ENCODE data around the gene SIRT2.
"Not testable (repeated sequence)": the region's sequence is repeated elsewhere in the genome, so short reads cannot be mapped to it uniquely, and the experiment has no call there.

Gene SIRT2

GRCh38 chr19:38944981-38945506 lies 45.6 kb upstream of the SIRT2 start:
- Histone ChIP-seq H3K79me2 (ENCODE audit: insufficient read depth, low read length) (no peaks in the 10 kb centered on the region), H3K9ac (ENCODE audit: low read length) (no peak overlapping the region), H2AFZ (ENCODE audit: low read depth, low read length, severe bottlenecking) (no peak overlapping the region), H3K36me3 (ENCODE audit: low read length) (no peaks in the 10 kb centered on the region), H3K9me2 (replicated peaks; ENCODE audit: insufficient read depth, low read length) (no peaks in the 10 kb centered on the region), H3F3A (ENCODE audit: insufficient read depth) (no peaks in the 10 kb centered on the region), H3K27ac (ENCODE audit: low read depth, low read length) (no peak overlapping the region), H3K4me3 (ENCODE audit: insufficient read depth, low read length, poor library complexity, severe bottlenecking) (no peak overlapping the region), H3K4me2 (ENCODE audit: low read depth, low read length, poor library complexity, severe bottlenecking) (no peak overlapping the region), H3K27me3 (ENCODE audit: low read length) (no peaks in the 10 kb centered on the region), H3K9me3 (ENCODE audit: insufficient read depth, low read length) (no peaks in the 10 kb centered on the region), H4K20me1 (ENCODE audit: low read depth, low read length) (no peaks in the 10 kb centered on the region)
- TF ChIP-seq EZH2phosphoT487 (conservative IDR thresholded peaks at IDR 0.05; ENCODE audit: low read length) (no peak), CTCF (IDR thresholded peaks at IDR 0.05; ENCODE audit: insufficient read depth, low read length, poor library complexity, severe bottlenecking) (no peak)

- no peaks in the 10 kb centered on the region for H3F3A ChIP-seq (ENCODE audit: insufficient read depth)
- no peak overlapping the region for H3K27ac ChIP-seq (ENCODE audit: low read depth, low read length)
- no peak overlapping the region for H3K4me3 ChIP-seq (ENCODE audit: insufficient read depth, low read length, poor library complexity, severe bottlenecking)
- no peaks in the 10 kb centered on the region for H3K9me3 ChIP-seq (ENCODE audit: insufficient read depth, low read length)
- H3K4me2 ChIP-seq (ENCODE audit: low read depth, low read length, poor library complexity, severe bottlenecking) = no peak overlapping the region
- no peaks in the 10 kb centered on the region for H3K9me2 ChIP-seq (replicated peaks; ENCODE audit: insufficient read depth, low read length)
- no peaks in the 10 kb centered on the region for H3K36me3 ChIP-seq (ENCODE audit: low read length)
- no peaks in the 10 kb centered on the region for H3K79me2 ChIP-seq (ENCODE audit: insufficient read depth, low read length)
- no peak overlapping the region for H3K9ac ChIP-seq (ENCODE audit: low read length)
- H4K20me1 ChIP-seq (ENCODE audit: low read depth, low read length) = no peaks in the 10 kb centered on the region
- H2AFZ ChIP-seq (ENCODE audit: low read depth, low read length, severe bottlenecking) = no peak overlapping the region
- no peaks in the 10 kb centered on the region for H3K27me3 ChIP-seq (ENCODE audit: low read length)
- TF ChIP-seq CTCF (IDR thresholded peaks at IDR 0.05; ENCODE audit: insufficient read depth, low read length, poor library complexity, severe bottlenecking) = no peak
- TF ChIP-seq EZH2phosphoT487 (conservative IDR thresholded peaks at IDR 0.05; ENCODE audit: low read length) = no peak
Measured at GRCh38 chr19:38942471-38943181, 43.2 kb upstream of the SIRT2 start.

GRCh38 chr19:38941979-38942378 lies 42.6 kb upstream of the SIRT2 start:
- H3K27ac ChIP-seq (ENCODE audit: low read depth, low read length) = no peak overlapping the region
- H3K79me2 ChIP-seq (ENCODE audit: insufficient read depth, low read length) = no peaks in the 10 kb centered on the region
- H3K4me3 ChIP-seq (ENCODE audit: insufficient read depth, low read length, poor library complexity, severe bottlenecking) = no peak overlapping the region
- H4K20me1 ChIP-seq (ENCODE audit: low read depth, low read length) = no peaks in the 10 kb centered on the region
- no peaks in the 10 kb centered on the region for H3K27me3 ChIP-seq (ENCODE audit: low read length)
- H3K9me3 ChIP-seq (ENCODE audit: insufficient read depth, low read length) = no peaks in the 10 kb centered on the region
- H3K4me2 ChIP-seq (ENCODE audit: low read depth, low read length, poor library complexity, severe bottlenecking) = no peak overlapping the region
- H2AFZ ChIP-seq (ENCODE audit: low read depth, low read length, severe bottlenecking) = no peak overlapping the region
- H3K9me2 ChIP-seq (replicated peaks; ENCODE audit: insufficient read depth, low read length) = no peaks in the 10 kb centered on the region
- no peaks in the 10 kb centered on the region for H3F3A ChIP-seq (ENCODE audit: insufficient read depth)
- no peak overlapping the region for H3K9ac ChIP-seq (ENCODE audit: low read length)
- H3K36me3 ChIP-seq (ENCODE audit: low read length) = no peaks in the 10 kb centered on the region
- TF ChIP-seq CTCF (IDR thresholded peaks at IDR 0.05; ENCODE audit: insufficient read depth, low read length, poor library complexity, severe bottlenecking) (no peak), EZH2phosphoT487 (conservative IDR thresholded peaks at IDR 0.05; ENCODE audit: low read length) (no peak)

GRCh38 chr19:38941466-38941865 lies 42.0 kb upstream of the SIRT2 start:
- H2AFZ ChIP-seq (ENCODE audit: low read depth, low read length, severe bottlenecking); H3K9ac ChIP-seq (ENCODE audit: low read length); H3K79me2 ChIP-seq (ENCODE audit: insufficient read depth, low read length); H3K27ac ChIP-seq (ENCODE audit: low read depth, low read length); H3K9me3 ChIP-seq (ENCODE audit: insufficient read depth, low read length); H3K36me3 ChIP-seq (ENCODE audit: low read length); H3K4me3 ChIP-seq (ENCODE audit: insufficient read depth, low read length, poor library complexity, severe bottlenecking); H3K9me2 ChIP-seq (replicated peaks; ENCODE audit: insufficient read depth, low read length); H3K4me2 ChIP-seq (ENCODE audit: low read depth, low read length, poor library complexity, severe bottlenecking); H4K20me1 ChIP-seq (ENCODE audit: low read depth, low read length); H3K27me3 ChIP-seq (ENCODE audit: low read length); H3F3A ChIP-seq (ENCODE audit: insufficient read depth): not testable (repeated sequence)
